ENCODE results near the gene ADAMTSL1. TPM values are rescaled to one million over a fixed set of nuclear protein-coding genes. Genes with fewer than 3 reads are reported as not detected.

Gene ADAMTSL1
- total RNA-seq, 2 experiments from 2014 or later = not detected

GRCh38 chr9:18683851-18684250 lies 209.9 kb downstream of the ADAMTSL1 start:
- no peak overlapping the region for H3K27ac Mint-ChIP-seq
- H3K36me3 Mint-ChIP-seq (ENCODE audit: low read depth) = no peaks in the 10 kb centered on the region
- H3K27me3 Mint-ChIP-seq = no peaks in the 10 kb centered on the region
- intact Hi-C loops (cut with micrococcal nuclease) = no loop called here
- TF ChIP-seq CTCF (IDR thresholded peaks at IDR 0.05) = no peak
- H3K9me3 Mint-ChIP-seq = no peaks in the 10 kb centered on the region
- no peak overlapping the region for H3K4me3 Mint-ChIP-seq
- CTCF ChIA-PET = no interaction called here
- POLR2A ChIA-PET = no interaction called here
- no peak for DNase-seq
- no peak for ATAC-seq
- H3K4me1 Mint-ChIP-seq (ENCODE audit: low read depth) = no peaks in the 10 kb centered on the region

GRCh38 chr9:18684593-18685317 lies 210.8 kb downstream of the ADAMTSL1 start:
- Mint-ChIP-seq H3K4me1 (ENCODE audit: low read depth) (no peaks in the 10 kb centered on the region), H3K36me3 (ENCODE audit: low read depth) (no peaks in the 10 kb centered on the region), H3K4me3 (no peak overlapping the region), H3K27me3 (no peaks in the 10 kb centered on the region), H3K27ac (no peak overlapping the region), H3K9me3 (no peaks in the 10 kb centered on the region)
- ChIA-PET CTCF (no interaction called here), POLR2A (no interaction called here)
- DNase-seq (no peak), ATAC-seq (no peak)
- no peak for TF ChIP-seq CTCF (IDR thresholded peaks at IDR 0.05)
- intact Hi-C loops (cut with micrococcal nuclease) = no loop called here

- H3K4me1 Mint-ChIP-seq (ENCODE audit: low read depth) = no peaks in the 10 kb centered on the region
- no peak for DNase-seq
- intact Hi-C loops (cut with micrococcal nuclease) = no loop called here
- ATAC-seq = no peak
- no peaks in the 10 kb centered on the region for H3K27me3 Mint-ChIP-seq
- ChIA-PET POLR2A (no interaction called here), CTCF (no interaction called here)
- no peak overlapping the region for H3K4me3 Mint-ChIP-seq
- TF ChIP-seq CTCF (IDR thresholded peaks at IDR 0.05) = no peak
- no peaks in the 10 kb centered on the region for H3K36me3 Mint-ChIP-seq (ENCODE audit: low read depth)
- H3K27ac Mint-ChIP-seq = no peak overlapping the region
- H3K9me3 Mint-ChIP-seq = peaks cover 2% of the 10 kb centered on the region
Observed at GRCh38 chr9:18688581-18689565, 214.9 kb downstream of the ADAMTSL1 start.

- TF ChIP-seq CTCF (IDR thresholded peaks at IDR 0.05) = no peak
- DNase-seq (no peak), ATAC-seq (no peak)
- H3K36me3 Mint-ChIP-seq (ENCODE audit: low read depth) = no peaks in the 10 kb centered on the region
- ChIA-PET POLR2A (no interaction called here), CTCF (no interaction called here)
- H3K4me1 Mint-ChIP-seq (ENCODE audit: low read depth) = no peaks in the 10 kb centered on the region
- intact Hi-C loops (cut with micrococcal nuclease) = no loop called here
- H3K4me3 Mint-ChIP-seq = no peak overlapping the region
- H3K9me3 Mint-ChIP-seq = peaks cover 7% of the 10 kb centered on the region
- no peak overlapping the region for H3K27ac Mint-ChIP-seq
- H3K27me3 Mint-ChIP-seq = no peaks in the 10 kb centered on the region
Observed at GRCh38 chr9:18689921-18690320, 216.0 kb downstream of the ADAMTSL1 start.

- TF ChIP-seq CTCF (IDR thresholded peaks at IDR 0.05) = no peak
- POLR2A ChIA-PET = no interaction called here
- Mint-ChIP-seq H3K27me3 (peaks cover 3% of the 10 kb centered on the region), H3K27ac (no peak overlapping the region), H3K4me1 (ENCODE audit: low read depth) (no peaks in the 10 kb centered on the region), H3K4me3 (no peak overlapping the region), H3K36me3 (ENCODE audit: low read depth) (no peaks in the 10 kb centered on the region), H3K9me3 (peaks cover 12% of the 10 kb centered on the region)
- no peak for ATAC-seq
- intact Hi-C loops (cut with micrococcal nuclease) = no loop called here
- CTCF ChIA-PET = no interaction called here
- no peak for DNase-seq
Observed at GRCh38 chr9:18692268-18692667, 218.3 kb downstream of the ADAMTSL1 start.
